ENCODE measurements around the gene MED9.

The MED9 gene

DNA sequence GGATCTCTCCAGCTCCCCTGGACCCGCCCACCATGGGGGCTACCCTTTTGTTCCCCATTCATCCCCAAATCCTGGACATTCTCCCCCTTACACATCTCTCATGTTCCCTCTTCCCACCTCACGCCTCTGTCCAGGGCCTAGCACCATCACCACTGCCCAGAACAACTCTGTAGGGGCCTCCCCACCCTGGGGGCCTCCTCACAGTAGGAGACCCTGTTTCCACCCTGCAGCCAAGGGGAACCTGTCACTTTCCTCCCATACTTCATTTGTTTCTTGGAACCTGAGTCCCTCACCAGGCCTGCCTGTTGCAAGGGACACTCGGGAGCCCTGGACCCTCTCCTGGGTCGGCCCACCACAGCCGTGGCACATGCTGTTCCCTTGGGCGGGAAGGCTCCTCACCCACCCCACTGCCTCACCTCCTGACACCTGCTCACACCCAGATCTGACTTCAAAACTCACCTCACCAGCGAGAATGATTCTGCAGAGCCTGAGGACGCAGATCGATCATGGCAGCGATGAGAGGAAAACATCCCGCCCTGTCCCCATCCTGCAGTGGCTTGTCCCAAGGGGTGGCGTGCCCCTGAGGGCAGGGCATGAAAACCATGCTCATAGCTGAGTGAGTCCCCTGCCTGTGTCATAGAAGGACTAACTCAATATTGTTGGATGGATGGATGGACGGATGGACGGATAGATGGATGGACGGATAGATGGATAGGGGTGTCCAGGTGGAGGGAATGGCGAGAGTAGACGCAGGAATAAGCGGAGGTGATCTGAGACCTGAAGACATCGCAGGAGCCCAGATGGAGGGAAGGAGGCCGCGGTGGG, 26.2 kb downstream of the MED9 start:
- H3K4me2 ChIP-seq (ENCODE audit: insufficient read depth, low read length): no peak overlapping the region
- H3K4me1 ChIP-seq (ENCODE audit: insufficient read depth, low read length): no peaks in the 10 kb centered on the region
- TF ChIP-seq, protein P1, sequence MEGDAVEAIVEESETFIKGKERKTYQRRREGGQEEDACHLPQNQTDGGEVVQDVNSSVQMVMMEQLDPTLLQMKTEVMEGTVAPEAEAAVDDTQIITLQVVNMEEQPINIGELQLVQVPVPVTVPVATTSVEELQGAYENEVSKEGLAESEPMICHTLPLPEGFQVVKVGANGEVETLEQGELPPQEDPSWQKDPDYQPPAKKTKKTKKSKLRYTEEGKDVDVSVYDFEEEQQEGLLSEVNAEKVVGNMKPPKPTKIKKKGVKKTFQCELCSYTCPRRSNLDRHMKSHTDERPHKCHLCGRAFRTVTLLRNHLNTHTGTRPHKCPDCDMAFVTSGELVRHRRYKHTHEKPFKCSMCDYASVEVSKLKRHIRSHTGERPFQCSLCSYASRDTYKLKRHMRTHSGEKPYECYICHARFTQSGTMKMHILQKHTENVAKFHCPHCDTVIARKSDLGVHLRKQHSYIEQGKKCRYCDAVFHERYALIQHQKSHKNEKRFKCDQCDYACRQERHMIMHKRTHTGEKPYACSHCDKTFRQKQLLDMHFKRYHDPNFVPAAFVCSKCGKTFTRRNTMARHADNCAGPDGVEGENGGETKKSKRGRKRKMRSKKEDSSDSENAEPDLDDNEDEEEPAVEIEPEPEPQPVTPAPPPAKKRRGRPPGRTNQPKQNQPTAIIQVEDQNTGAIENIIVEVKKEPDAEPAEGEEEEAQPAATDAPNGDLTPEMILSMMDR (IDR thresholded peaks at IDR 0.05; ENCODE audit: borderline replicate concordance, extremely low read depth, low read length, poor library complexity, severe bottlenecking): no peak
- no peak for TF ChIP-seq EZH2 (IDR thresholded peaks at IDR 0.05; ENCODE audit: borderline replicate concordance, low read depth, low read length, severe bottlenecking)
- no peak overlapping the region for H3K4me3 ChIP-seq (ENCODE audit: low read depth in 1 of 2, low read length in 2 of 2)
- no peak overlapping the region for H3K27ac ChIP-seq (ENCODE audit: low read length)
- no peak overlapping the region for H2AFZ ChIP-seq (ENCODE audit: low read depth, low read length)
- H3K9me3 ChIP-seq (ENCODE audit: insufficient read depth, low read length, severe bottlenecking): no peaks in the 10 kb centered on the region
- no peak overlapping the region for H3K9ac ChIP-seq (ENCODE audit: low read depth, low read length)
- H3K36me3 ChIP-seq (ENCODE audit: insufficient read depth, low read length): peaks cover under 1% of the 10 kb centered on the region; the same call in 1 of the 2 replicates
- no peaks in the 10 kb centered on the region for H3K79me2 ChIP-seq (ENCODE audit: insufficient read depth, low read length)
- DNase-seq: no peak
- no peak for ATAC-seq (ENCODE audit: insufficient read depth, low read depth)
- no peaks in the 10 kb centered on the region for H3K27me3 ChIP-seq (ENCODE audit: insufficient read depth, low read length, poor library complexity)
- H4K20me1 ChIP-seq (ENCODE audit: insufficient read depth, low read length): peaks cover 8% of the 10 kb centered on the region; the same call in 1 of the 2 replicates

DNA sequence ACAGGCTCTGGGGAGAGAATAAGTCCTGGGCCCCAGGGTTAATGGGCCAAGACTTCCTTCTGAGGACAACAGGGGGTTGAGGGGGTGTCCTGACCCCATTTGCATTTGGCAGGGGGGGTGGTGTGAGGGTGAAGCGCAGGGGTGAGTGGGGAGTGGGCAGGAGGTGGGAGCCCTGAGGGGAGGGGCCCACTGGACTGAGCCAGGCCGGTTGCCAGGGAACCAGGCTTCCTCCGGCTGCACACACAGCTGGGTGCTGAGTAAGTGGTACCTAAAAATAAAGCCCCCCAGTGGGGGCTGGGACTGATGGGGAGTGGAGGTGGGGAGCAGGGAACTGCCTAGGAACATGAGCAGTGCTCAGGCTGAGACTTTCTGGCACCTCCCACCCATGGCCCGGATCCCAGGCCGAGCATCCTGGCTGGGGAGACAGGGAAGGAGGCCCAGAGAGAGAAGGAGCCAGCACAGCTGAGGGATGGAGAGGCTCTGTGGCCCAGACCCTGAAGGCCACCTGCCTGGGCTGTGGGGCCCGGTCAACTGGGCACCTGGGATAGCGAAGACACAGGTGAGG, 26.8 kb downstream of the MED9 start:
- DNase-seq: no peak
- Histone ChIP-seq H3K27ac (ENCODE audit: low read length) (no peak overlapping the region), H3K27me3 (ENCODE audit: insufficient read depth, low read length, poor library complexity) (no peaks in the 10 kb centered on the region), H3K4me1 (ENCODE audit: insufficient read depth, low read length) (no peaks in the 10 kb centered on the region), H3K4me2 (ENCODE audit: insufficient read depth, low read length) (no peak overlapping the region), H3K9ac (ENCODE audit: low read depth, low read length) (no peak overlapping the region), H3K79me2 (ENCODE audit: insufficient read depth, low read length) (no peaks in the 10 kb centered on the region), H2AFZ (ENCODE audit: low read depth, low read length) (no peak overlapping the region), H3K4me3 (ENCODE audit: low read depth in 1 of 2, low read length in 2 of 2) (no peak overlapping the region), H4K20me1 (ENCODE audit: insufficient read depth, low read length) (peaks cover 4% of the 10 kb centered on the region; the same call in 1 of the 2 replicates), H3K9me3 (ENCODE audit: insufficient read depth, low read length, severe bottlenecking) (no peaks in the 10 kb centered on the region), H3K36me3 (ENCODE audit: insufficient read depth, low read length) (no peaks in the 10 kb centered on the region)
- TF ChIP-seq, protein P1 (IDR thresholded peaks at IDR 0.05; ENCODE audit: borderline replicate concordance, extremely low read depth, low read length, poor library complexity, severe bottlenecking): no peak
- no peak for TF ChIP-seq EZH2 (IDR thresholded peaks at IDR 0.05; ENCODE audit: borderline replicate concordance, low read depth, low read length, severe bottlenecking)
- no peak for ATAC-seq (ENCODE audit: insufficient read depth, low read depth)

DNA sequence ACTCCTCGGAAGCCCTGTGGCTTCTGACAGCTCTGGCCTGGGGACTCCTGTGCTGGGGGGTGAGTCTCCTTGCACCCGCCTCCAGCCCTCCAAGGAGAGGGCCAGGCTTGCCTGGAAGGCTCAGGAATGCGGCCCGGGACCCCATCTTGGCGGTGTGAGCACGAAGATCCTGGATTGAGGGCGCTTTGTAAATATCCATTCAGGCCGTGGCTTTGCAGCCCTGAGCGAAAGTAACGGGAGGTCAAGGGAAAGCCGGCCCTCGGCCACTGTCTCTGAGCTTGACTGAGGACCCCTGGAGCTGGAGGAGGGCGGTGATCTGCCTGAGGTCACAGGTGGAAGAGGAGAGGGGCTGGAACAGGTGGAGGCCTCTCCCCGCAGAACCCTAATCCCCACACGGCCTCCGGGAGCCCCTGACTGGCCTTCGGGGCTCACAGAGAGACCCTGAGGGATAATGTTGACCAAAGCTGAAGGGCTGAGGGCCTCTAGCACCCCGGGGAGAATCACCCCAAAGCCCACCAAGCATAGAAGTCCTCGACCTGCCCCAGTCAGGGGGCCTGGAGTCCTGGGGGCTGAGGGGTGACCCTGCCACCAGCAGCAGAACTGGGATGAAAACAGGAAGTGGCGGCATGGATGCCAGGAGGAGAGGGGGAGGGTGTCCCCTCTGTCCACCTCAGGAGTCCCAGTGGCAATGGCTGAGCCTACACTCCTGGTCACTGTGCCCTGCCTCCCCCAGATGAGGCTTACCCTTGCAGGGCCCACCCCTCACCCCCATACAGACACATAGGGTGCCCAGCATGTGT, 27.7 kb downstream of the MED9 start:
- ATAC-seq (ENCODE audit: insufficient read depth, low read depth): no peak
- Histone ChIP-seq H3K36me3 (ENCODE audit: insufficient read depth, low read length) (no peaks in the 10 kb centered on the region), H3K27ac (ENCODE audit: low read length) (no peak overlapping the region), H4K20me1 (ENCODE audit: insufficient read depth, low read length) (peaks cover 4% of the 10 kb centered on the region; the same call in 1 of the 2 replicates), H3K4me2 (ENCODE audit: insufficient read depth, low read length) (no peak overlapping the region), H2AFZ (ENCODE audit: low read depth, low read length) (no peak overlapping the region), H3K9ac (ENCODE audit: low read depth, low read length) (no peak overlapping the region), H3K4me3 (ENCODE audit: low read depth in 1 of 2, low read length in 2 of 2) (no peak overlapping the region), H3K79me2 (ENCODE audit: insufficient read depth, low read length) (no peaks in the 10 kb centered on the region), H3K27me3 (ENCODE audit: insufficient read depth, low read length, poor library complexity) (no peaks in the 10 kb centered on the region), H3K9me3 (ENCODE audit: insufficient read depth, low read length, severe bottlenecking) (no peaks in the 10 kb centered on the region), H3K4me1 (ENCODE audit: insufficient read depth, low read length) (no peaks in the 10 kb centered on the region)
- DNase-seq: no peak
- TF ChIP-seq, protein P1 (IDR thresholded peaks at IDR 0.05; ENCODE audit: borderline replicate concordance, extremely low read depth, low read length, poor library complexity, severe bottlenecking): no peak
- TF ChIP-seq EZH2 (IDR thresholded peaks at IDR 0.05; ENCODE audit: borderline replicate concordance, low read depth, low read length, severe bottlenecking): no peak
